HEK293 (cell line): ENCODE measurements around the gene PARG.

Experiments used
- HOXD13 ChIP-seq: sonication (generic); formaldehyde crosslinking; IDR thresholded peaks from 2 replicates; pipeline ENCODE4 v1.8.0; 2022; ENCODE audit warnings: missing genetic modification reagents, borderline replicate concordance
- ZNF132 ChIP-seq: fragments of 450-650 bp; formaldehyde crosslinking; IDR thresholded peaks from 2 replicates; pipeline ENCODE4 v1.5.1; 2017; ENCODE audit warnings: missing biosample characterization, missing genetic modification characterization, borderline replicate concordance
- ZNF596 ChIP-seq: fragments of 450-650 bp; IDR thresholded peaks from 2 replicates; pipeline ENCODE4 v1.5.0; 2018; ENCODE audit warnings: missing biosample characterization, mild to moderate bottlenecking, missing genetic modification characterization, moderate library complexity
- ZNF747 ChIP-seq: fragments of 450-650 bp; formaldehyde crosslinking; IDR thresholded peaks from 2 replicates; pipeline ENCODE4 v1.5.1; 2016; ENCODE audit warnings: missing biosample characterization, missing genetic modification characterization
- ZNF76 ChIP-seq: fragments of 450-650 bp; formaldehyde crosslinking; IDR thresholded peaks from 2 replicates; pipeline ENCODE4; 2016; ENCODE audit warnings: low read depth, missing biosample characterization, missing genetic modification characterization, borderline replicate concordance
- ZNF777 ChIP-seq: fragments of 450-650 bp; formaldehyde crosslinking; IDR thresholded peaks from 2 replicates; pipeline ENCODE4 v1.5.1; 2017; ENCODE audit warnings: missing biosample characterization, missing genetic modification characterization, borderline replicate concordance
- TF ChIP-seq, protein P1 (sequence below): fragments of 450-650 bp; formaldehyde crosslinking; IDR thresholded peaks from 2 replicates; pipeline ENCODE4 v1.5.1; 2016; ENCODE audit warnings: missing biosample characterization, missing genetic modification characterization
- TF ChIP-seq, protein P2 (sequence below): sonication (generic); formaldehyde crosslinking; IDR thresholded peaks from 2 replicates; pipeline ENCODE4 v1.8.1; 2022; ENCODE audit warnings: mild to moderate bottlenecking, moderate library complexity, missing genetic modification reagents

DNA sequence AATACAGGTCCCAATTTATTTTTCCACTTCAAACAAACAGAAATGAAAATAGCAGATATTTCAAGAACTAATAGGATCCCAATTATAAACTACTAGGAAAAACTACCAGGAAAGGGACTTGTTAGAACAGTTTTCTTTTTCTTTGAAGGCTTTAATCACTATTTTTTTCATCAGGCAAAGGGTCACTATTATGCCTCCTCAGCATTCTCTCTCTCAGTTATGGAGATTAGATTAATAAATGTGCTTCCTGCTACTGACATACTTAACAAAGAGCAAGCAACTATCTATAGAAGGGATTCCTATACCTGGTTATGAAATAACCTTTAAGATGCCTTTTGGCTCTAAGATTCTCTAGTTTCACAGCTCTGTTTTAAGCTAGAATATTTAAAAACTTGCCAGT lies 108.7 kb downstream of the PARG start:
- TF ChIP-seq, protein P1, sequence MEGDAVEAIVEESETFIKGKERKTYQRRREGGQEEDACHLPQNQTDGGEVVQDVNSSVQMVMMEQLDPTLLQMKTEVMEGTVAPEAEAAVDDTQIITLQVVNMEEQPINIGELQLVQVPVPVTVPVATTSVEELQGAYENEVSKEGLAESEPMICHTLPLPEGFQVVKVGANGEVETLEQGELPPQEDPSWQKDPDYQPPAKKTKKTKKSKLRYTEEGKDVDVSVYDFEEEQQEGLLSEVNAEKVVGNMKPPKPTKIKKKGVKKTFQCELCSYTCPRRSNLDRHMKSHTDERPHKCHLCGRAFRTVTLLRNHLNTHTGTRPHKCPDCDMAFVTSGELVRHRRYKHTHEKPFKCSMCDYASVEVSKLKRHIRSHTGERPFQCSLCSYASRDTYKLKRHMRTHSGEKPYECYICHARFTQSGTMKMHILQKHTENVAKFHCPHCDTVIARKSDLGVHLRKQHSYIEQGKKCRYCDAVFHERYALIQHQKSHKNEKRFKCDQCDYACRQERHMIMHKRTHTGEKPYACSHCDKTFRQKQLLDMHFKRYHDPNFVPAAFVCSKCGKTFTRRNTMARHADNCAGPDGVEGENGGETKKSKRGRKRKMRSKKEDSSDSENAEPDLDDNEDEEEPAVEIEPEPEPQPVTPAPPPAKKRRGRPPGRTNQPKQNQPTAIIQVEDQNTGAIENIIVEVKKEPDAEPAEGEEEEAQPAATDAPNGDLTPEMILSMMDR (tag by site-specific recombination) = no peak
- TF ChIP-seq ZNF777 (tag by site-specific recombination) (no peak), ZNF76 (tag by site-specific recombination) (no peak), ZNF747 (tag by site-specific recombination) (no peak), HOXD13 (CRISPR knock-in tag) (no peak), ZNF596 (tag by site-specific recombination) (no peak), ZNF132 (tag by site-specific recombination) (no peak)
- TF ChIP-seq, protein P2, sequence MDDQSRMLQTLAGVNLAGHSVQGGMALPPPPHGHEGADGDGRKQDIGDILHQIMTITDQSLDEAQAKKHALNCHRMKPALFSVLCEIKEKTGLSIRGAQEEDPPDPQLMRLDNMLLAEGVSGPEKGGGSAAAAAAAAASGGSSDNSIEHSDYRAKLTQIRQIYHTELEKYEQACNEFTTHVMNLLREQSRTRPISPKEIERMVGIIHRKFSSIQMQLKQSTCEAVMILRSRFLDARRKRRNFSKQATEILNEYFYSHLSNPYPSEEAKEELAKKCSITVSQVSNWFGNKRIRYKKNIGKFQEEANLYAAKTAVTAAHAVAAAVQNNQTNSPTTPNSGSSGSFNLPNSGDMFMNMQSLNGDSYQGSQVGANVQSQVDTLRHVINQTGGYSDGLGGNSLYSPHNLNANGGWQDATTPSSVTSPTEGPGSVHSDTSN (CRISPR knock-in tag) = no peak
